Tibial nerve (tissue), 4 donors: ENCODE measurements around the gene NID1.

Experiments
- EP300 ChIP-seq, 2 donors: sonication (generic); formaldehyde crosslinking; IDR thresholded peaks; one replicate each; pipeline ENCODE4 v1.6.1; 2017; ENCODE audit warnings: antibody characterized with exemption in 2 of 2, mild to moderate bottlenecking in 1 of 2
- TF ChIP-seq, protein P1 (sequence below), 5 experiments: fragments of 200-600 bp in 3 of 5; fragments of 450-650 bp in 2 of 5; sonication (generic) in 3 of 5; IDR thresholded peaks; one replicate each; pipeline ENCODE4 v1.5.1; 2016 to 2019; ENCODE audit warnings: antibody characterized with exemption in 5 of 5, mild to moderate bottlenecking in 3 of 5, moderate library complexity in 2 of 5

- TF ChIP-seq, protein P1, sequence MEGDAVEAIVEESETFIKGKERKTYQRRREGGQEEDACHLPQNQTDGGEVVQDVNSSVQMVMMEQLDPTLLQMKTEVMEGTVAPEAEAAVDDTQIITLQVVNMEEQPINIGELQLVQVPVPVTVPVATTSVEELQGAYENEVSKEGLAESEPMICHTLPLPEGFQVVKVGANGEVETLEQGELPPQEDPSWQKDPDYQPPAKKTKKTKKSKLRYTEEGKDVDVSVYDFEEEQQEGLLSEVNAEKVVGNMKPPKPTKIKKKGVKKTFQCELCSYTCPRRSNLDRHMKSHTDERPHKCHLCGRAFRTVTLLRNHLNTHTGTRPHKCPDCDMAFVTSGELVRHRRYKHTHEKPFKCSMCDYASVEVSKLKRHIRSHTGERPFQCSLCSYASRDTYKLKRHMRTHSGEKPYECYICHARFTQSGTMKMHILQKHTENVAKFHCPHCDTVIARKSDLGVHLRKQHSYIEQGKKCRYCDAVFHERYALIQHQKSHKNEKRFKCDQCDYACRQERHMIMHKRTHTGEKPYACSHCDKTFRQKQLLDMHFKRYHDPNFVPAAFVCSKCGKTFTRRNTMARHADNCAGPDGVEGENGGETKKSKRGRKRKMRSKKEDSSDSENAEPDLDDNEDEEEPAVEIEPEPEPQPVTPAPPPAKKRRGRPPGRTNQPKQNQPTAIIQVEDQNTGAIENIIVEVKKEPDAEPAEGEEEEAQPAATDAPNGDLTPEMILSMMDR (IDR thresholded peaks at IDR 0.05) = no peak
- no peak for TF ChIP-seq EP300 (IDR thresholded peaks at IDR 0.05)
These were observed 51.6 kb downstream of the NID1 start for GRCh38 chr1:236013330-236013729.
